HepG2 (cell line): ENCODE data around the gene HOXA13. TPM values are rescaled to one million over a fixed set of nuclear protein-coding genes. Genes with fewer than 3 reads are reported as not detected.
A peak's percentile ranks its signal among the peaks of the same experiment; 100 is the strongest.

Source experiments
- ATAC-seq: fragments of 200-7000 bp; cut with Tn5 transposase; 3 replicates; pipeline ENCODE4 v1.9.1; 2020; ENCODE audit warnings: mild to moderate bottlenecking, moderate library complexity
- BruUV-seq: library from RNA; stranded (reverse); fragments of 400-500 nt; replicated peaks from 2 replicates; lab custom pipeline; 2021; lab: Mats Ljungman, UMichigan
- CTCF ChIA-PET: fragments of 300-600 bp; formaldehyde crosslinking; extraction: SDS; loops from one replicate; lab custom pipeline; 2021; ENCODE audit warnings: low total read pairs, inconsistent platforms, low intra/inter-chr PET ratio; lab: Yijun Ruan, JAX
- POLR2A ChIA-PET: fragments of 350-600 bp; sonication (Branson Sonifier 250); formaldehyde crosslinking; loops from one replicate; lab custom pipeline; 2020; ENCODE audit warnings: antibody characterized with exemption, inconsistent platforms; lab: Yijun Ruan, JAX
- DNase-seq: peaks from one replicate; pipeline ENCODE4 v3.0.0-alpha.2; 2015; ENCODE audit warnings: low spot score
- FAIRE-seq: peaks from 3 replicates; lab custom pipeline; 2011; peaks lifted over from hg19 to GRCh38; lab: Jason Lieb, UNC
- H2AFZ ChIP-seq: one replicate; pipeline ENCODE4 v1.6.1; 2011; ENCODE audit warnings: low read length, inconsistent platforms
- H3K27ac ChIP-seq: fragments of 300-600 bp; 3 replicates; pipeline ENCODE4 v1.8.0; 2011; ENCODE audit warnings: mixed run types, mild to moderate bottlenecking, mixed read lengths, low read length, inconsistent platforms; ENCODE audit not compliant: insufficient read depth; ENCODE audit errors: extremely low read length
- H3K27me3 ChIP-seq, 2 experiments: fragments of 200-600 bp in 1 of 2; 2 replicates in 1 of 2; 3 replicates in 1 of 2; pipeline versions ENCODE4 v1.6.0 to v1.8.0; 2011; ENCODE audit warnings: low read length in 2 of 2, mild to moderate bottlenecking in 2 of 2, moderate library complexity in 2 of 2, inconsistent platforms in 1 of 2; ENCODE audit not compliant: insufficient read depth in 2 of 2, control insufficient read depth in 1 of 2
- H3K36me3 ChIP-seq, 2 experiments: fragments of 200-600 bp in 1 of 2; replicated peaks in 1 of 2; 2 replicates in 1 of 2; 3 replicates in 1 of 2; pipeline versions ENCODE4 v1.5.1 to v1.8.0; 2011; ENCODE audit warnings: low read length in 2 of 2, inconsistent platforms in 1 of 2; ENCODE audit not compliant: insufficient read depth in 2 of 2, control insufficient read depth in 1 of 2
- H3K4me1 ChIP-seq: 2 replicates; pipeline ENCODE4 v1.5.1; 2012; ENCODE audit warnings: low read length, inconsistent platforms; ENCODE audit not compliant: insufficient read depth
- H3K4me2 ChIP-seq: 2 replicates; pipeline ENCODE4 v1.6.0; 2011; ENCODE audit warnings: low read depth, low read length, inconsistent platforms
- H3K4me3 ChIP-seq, 3 experiments: fragments of 200-600 bp in 1 of 3; sonication (generic), shearing (Covaris generic) in 1 of 3; replicated peaks in 1 of 3; 2 replicates each; pipeline ENCODE4 v1.5.1; 2011 to 2016; ENCODE audit warnings: low read length in 3 of 3, inconsistent platforms in 2 of 3, low read depth in 2 of 3, mild to moderate bottlenecking in 2 of 3, control low read depth in 1 of 3, mixed read lengths in 1 of 3; ENCODE audit not compliant: insufficient read depth in 1 of 3
- H3K79me2 ChIP-seq: one replicate; pipeline ENCODE4 v1.6.1; 2011; ENCODE audit warnings: low read length, inconsistent platforms; ENCODE audit not compliant: insufficient read depth
- H3K9ac ChIP-seq: 2 replicates; pipeline ENCODE4 v1.6.0; 2011; ENCODE audit warnings: mild to moderate bottlenecking, low read depth, low read length, inconsistent platforms; ENCODE audit not compliant: insufficient read depth
- H3K9me3 ChIP-seq: 2 replicates; pipeline ENCODE4 v1.5.1; 2012; ENCODE audit warnings: mild to moderate bottlenecking, low read length
- H4K20me1 ChIP-seq: 2 replicates; pipeline ENCODE4 v1.6.0; 2011; ENCODE audit warnings: inconsistent platforms, mild to moderate bottlenecking, low read length, moderate library complexity; ENCODE audit not compliant: insufficient read depth
- DNMT3B ChIP-seq: conservative IDR thresholded peaks from 2 replicates; pipeline ENCODE4 v1.6.1; 2016; ENCODE audit warnings: missing biosample characterization, control low read depth
- EZH2 ChIP-seq: conservative IDR thresholded peaks from 2 replicates; pipeline ENCODE4 v1.6.1; 2012; ENCODE audit warnings: mild to moderate bottlenecking, low read depth, low read length, moderate library complexity
- MAFK ChIP-seq, 2 experiments: IDR thresholded peaks in 1 of 2; conservative IDR thresholded peaks in 1 of 2; 2 replicates each; pipeline ENCODE4 v1.6.1; 2011; ENCODE audit warnings: improper control_type of control experiment in 2 of 2, low read length in 2 of 2
- MYNN ChIP-seq: sonication (generic); formaldehyde crosslinking; IDR thresholded peaks from 2 replicates; pipeline ENCODE4 v1.4.0; 2020; ENCODE audit warnings: mild to moderate bottlenecking, low read depth, missing genetic modification reagents
- NCOR1 ChIP-seq: fragments of 200-600 bp; sonication (generic); IDR thresholded peaks from 2 replicates; pipeline ENCODE4 v1.7.0; 2017; ENCODE audit warnings: antibody characterized with exemption, low read length, borderline replicate concordance
- SNAI1 ChIP-seq: sonication (generic); formaldehyde crosslinking; IDR thresholded peaks from 2 replicates; pipeline ENCODE4 v1.5.0; 2020; ENCODE audit warnings: mild to moderate bottlenecking, missing genetic modification reagents, borderline replicate concordance
- WGBS: methylation state at CpG from one replicate; pipeline ENCODE4 v1.1.6; 2017; ENCODE audit warnings: low lambda C conversion rate; 5-methylcytosine and 5-hydroxymethylcytosine counted together
- in situ Hi-C: cut with HindIII; loops from 2 replicates; pipeline ENCODE4 v1.10.0; 2017; ENCODE audit warnings: low pct_unique_long_range_greater_than_20kb; ENCODE audit not compliant: extremely low pct_ligation_motif_present
- intact Hi-C: fragments of 100-400 bp; cut with micrococcal nuclease; formaldehyde crosslinking; loops from one replicate; pipeline ENCODE4 v1.10.0; 2022; ENCODE audit not compliant: unreplicated experiment
- polyA plus RNA-seq, 8 experiments: library from polyadenylated mRNA; depleted of rRNA in 3 of 8; stranded (reverse) in 7 of 8; unstranded in 1 of 8; fragments of >200 nt; fragmentation: Illumina TruSeq in 4 of 8; extraction: Trizol in 4 of 8; gene quantifications; 2 replicates each; pipeline versions ENCODE4 v1.2.1 to v1.2.3, GENCODE V29; 2011 to 2016; ENCODE audit warnings: low read depth in 4 of 8, missing spikeins in 1 of 8, mixed read lengths in 1 of 8; ENCODE audit not compliant: insufficient read depth in 1 of 8
- total RNA-seq, 5 experiments: library from RNA; depleted of rRNA; stranded (reverse); fragments of >200 nt; fragmentation: Illumina TruSeq; extraction: Trizol; gene quantifications; 2 replicates each; pipeline ENCODE4 v1.2.3, GENCODE V29; 2016; ENCODE audit warnings: low read depth in 1 of 5
- TF ChIP-seq, protein P1 (sequence below): sonication (generic); formaldehyde crosslinking; IDR thresholded peaks from 2 replicates; pipeline ENCODE4 v1.8.0; 2022; ENCODE audit warnings: missing genetic modification reagents, mild to moderate bottlenecking, inconsistent platforms, borderline replicate concordance
- TF ChIP-seq, protein P2 (sequence below), 2 experiments: fragments of 450-650 bp in 1 of 2; sonication (generic) in 1 of 2; formaldehyde crosslinking; IDR thresholded peaks; 2 replicates each; pipeline versions ENCODE4 v1.5.0 to v1.8.0; 2020 to 2022; ENCODE audit warnings: mild to moderate bottlenecking in 1 of 2, missing genetic modification reagents in 1 of 2

The HOXA13 gene
- total and polyA plus RNA-seq, 2 of the 13 experiments (the other 11 are each of a cell fraction or from before 2014, with no cell fraction given), result 0.01 to 0.04 TPM

DNA sequence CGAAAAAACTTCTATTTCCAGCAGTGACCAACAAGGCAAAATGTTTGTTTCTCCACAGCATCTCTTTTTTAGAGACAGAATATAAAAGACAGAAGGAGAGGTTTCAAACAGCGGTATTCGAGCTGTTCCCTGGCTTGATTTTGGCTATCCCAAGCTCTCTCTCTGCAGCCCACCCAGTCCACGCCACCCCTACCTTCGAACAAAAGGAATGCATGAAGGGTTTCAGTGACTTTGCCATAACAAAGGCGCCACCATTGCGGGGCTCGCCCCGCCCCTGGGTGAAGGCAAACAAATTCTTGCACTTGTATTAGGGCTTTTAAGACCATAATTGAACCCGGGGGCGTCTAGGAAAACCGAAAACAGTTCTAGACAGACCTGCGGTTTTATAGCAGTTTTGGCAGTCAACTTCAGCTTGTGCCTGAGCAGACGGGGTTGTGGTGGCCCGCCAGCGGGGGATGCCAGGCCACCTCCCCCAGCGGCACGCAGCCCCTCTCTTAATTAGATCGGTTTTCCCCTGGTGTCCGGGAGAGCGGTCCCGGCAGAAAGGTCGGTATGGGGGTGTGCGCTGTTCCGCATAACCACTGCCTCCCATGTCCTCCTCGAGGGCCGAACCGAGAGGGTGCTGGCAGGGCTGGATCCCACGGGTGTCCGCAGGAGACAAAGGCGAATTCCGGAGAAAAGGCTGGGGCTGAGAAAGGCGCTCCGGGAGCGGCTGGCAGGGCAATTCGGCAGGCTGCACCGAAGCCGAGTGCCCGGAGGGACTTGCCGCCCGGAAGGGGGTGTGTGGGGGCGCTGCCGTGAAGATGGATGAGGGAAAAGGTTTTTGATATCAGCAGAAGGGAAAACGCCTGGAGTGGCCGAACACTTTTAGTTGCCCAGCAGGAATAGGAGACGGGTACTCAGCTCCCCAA lies 12.2 kb downstream of the HOXA13 start:
- TF ChIP-seq NCOR1 (no peak), SNAI1 (CRISPR knock-in tag) (no peak), EZH2 (peak; percentile 79; the same call in 1 of the 2 replicates)
- Histone ChIP-seq H3K27me3 (peaks cover 33 to 96% of the 10 kb centered on the region in 2 experiments), H3K36me3 (no peaks in the 10 kb centered on the region), H3K79me2 (no peaks in the 10 kb centered on the region), H4K20me1 (peaks cover 6% of the 10 kb centered on the region; the same call in 1 of the 2 replicates), H3K4me1 (peaks cover 37% of the 10 kb centered on the region), H3K27ac (no peak overlapping the region), H3K4me3 (peak overlapping the region in 1 of 3 experiments; percentile 18; a peak in 1 of 6 replicates), H2AFZ (no peak overlapping the region), H3K4me2 (peak overlapping the region; percentile 32), H3K9ac (no peak overlapping the region), H3K9me3 (no peaks in the 10 kb centered on the region)
- CTCF ChIA-PET, result no interaction called here
- intact Hi-C loops, result no loop called here
- DNase-seq (no peak), FAIRE-seq (no peak), ATAC-seq (no peak)
- in situ Hi-C loops, result no loop called here
- WGBS, result 34% methylated on average over 40 of the region's 46 CpGs
- no TSS peak for BruUV-seq
- POLR2A ChIA-PET, result no interaction called here

DNA sequence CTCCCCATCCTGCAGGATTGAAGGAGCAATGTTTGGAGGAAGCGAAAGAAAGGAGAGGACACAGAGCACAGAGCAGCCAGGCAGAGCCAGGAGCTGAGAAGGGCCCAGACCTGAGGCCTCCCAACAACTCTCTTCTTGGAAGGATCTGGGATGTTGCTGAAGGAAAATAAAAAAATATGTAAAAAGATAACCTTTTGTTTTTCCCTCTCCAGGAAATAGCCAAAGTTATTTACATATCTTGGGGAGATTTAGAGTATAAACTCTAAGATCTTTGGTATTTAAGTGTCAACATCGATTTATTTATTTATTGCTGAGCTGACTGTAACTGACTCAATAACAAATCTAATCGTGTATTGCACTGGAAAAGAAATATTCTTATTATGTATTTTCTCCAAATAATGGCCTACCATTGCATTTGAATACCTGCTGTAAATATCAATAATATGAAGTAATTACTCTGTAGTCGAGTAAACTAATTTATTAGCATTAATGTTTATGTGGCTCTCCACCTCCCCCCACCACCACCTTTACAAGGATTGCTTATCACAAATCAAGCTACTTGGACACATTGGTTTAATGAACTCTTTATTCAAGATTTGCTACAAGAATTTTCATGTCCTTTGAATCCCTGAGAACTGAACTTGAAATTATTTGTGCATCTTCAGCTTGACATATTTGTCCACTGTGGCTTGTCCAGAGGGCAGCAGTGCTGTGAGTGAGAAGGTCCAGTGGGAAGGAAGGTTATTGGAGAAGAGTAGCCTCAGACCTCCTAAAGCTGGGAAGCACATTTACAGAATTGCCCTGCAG lies 13.0 kb downstream of the HOXA13 start:
- in situ Hi-C loops, result no loop called here
- H3K27me3 ChIP-seq, result peaks cover 33 to 100% of the 10 kb centered on the region in 2 experiments
- 33% methylated on average over 4 of the region's 4 CpGs for WGBS
- H3K9me3 ChIP-seq, result no peaks in the 10 kb centered on the region
- CTCF ChIA-PET, result no interaction called here
- H3K9ac ChIP-seq, result no peak overlapping the region
- DNase-seq, result no peak
- TF ChIP-seq, protein P1, sequence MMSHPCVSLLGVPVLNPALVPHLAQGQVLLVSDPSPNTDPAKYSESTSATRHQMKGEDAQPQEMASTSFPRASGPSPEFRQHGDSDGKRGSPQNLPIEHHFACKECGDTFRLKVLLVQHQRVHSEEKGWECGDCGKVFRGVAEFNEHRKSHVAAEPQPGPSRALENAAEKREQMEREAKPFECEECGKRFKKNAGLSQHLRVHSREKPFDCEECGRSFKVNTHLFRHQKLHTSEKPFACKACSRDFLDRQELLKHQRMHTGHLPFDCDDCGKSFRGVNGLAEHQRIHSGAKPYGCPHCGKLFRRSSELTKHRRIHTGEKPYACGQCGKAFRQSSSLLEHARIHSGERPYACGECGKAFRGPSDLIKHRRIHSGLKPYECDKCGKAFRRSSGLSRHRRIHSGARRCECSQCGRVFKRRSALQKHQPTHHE (CRISPR knock-in tag), result no peak
- TF ChIP-seq, protein P2, sequence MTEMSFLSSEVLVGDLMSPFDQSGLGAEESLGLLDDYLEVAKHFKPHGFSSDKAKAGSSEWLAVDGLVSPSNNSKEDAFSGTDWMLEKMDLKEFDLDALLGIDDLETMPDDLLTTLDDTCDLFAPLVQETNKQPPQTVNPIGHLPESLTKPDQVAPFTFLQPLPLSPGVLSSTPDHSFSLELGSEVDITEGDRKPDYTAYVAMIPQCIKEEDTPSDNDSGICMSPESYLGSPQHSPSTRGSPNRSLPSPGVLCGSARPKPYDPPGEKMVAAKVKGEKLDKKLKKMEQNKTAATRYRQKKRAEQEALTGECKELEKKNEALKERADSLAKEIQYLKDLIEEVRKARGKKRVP (CRISPR knock-in tag; IDR thresholded peaks at IDR 0.05), result no peak
- TF ChIP-seq MYNN (no peak), MAFK (conservative IDR thresholded peaks at IDR 0.05 in 1 of 2, IDR thresholded peaks at IDR 0.05 in 1 of 2; ENCODE audit: low read length in 2 of 2) (0 out of 4 replicates have a peak, but pooled peaks of 1 of the 2 experiments have one; percentile 22), DNMT3B (CRISPR knock-in tag) (no peak)
- intact Hi-C loops, result no loop called here
- H2AFZ ChIP-seq, result no peak overlapping the region
- H3K4me2 ChIP-seq, result no peak overlapping the region
- no peak overlapping the region for H3K4me3 ChIP-seq
- ATAC-seq, result no peak
- no peak for FAIRE-seq
- H3K79me2 ChIP-seq, result no peaks in the 10 kb centered on the region
- POLR2A ChIA-PET, result no interaction called here
- H3K4me1 ChIP-seq, result peaks cover 37% of the 10 kb centered on the region
- H4K20me1 ChIP-seq, result peaks cover 6% of the 10 kb centered on the region; the same call in 1 of the 2 replicates
- no peaks in the 10 kb centered on the region for H3K36me3 ChIP-seq
- BruUV-seq, result no TSS peak
- no peak overlapping the region for H3K27ac ChIP-seq
